PC-9 (cell line): ENCODE data around the gene WNK2. TPM values are rescaled to one million over a fixed set of nuclear protein-coding genes. Genes with fewer than 3 reads are reported as not detected.

Experiments
- total RNA-seq: library from RNA; stranded (reverse); gene quantifications from 2 replicates; pipeline ENCODE4 v1.2.3, GENCODE V29; 2021

Gene WNK2
- total RNA-seq, 1 experiment from 2014 or later: 44.6 TPM

Other genes starting within 250 kb of the WNK2 start
- 84.9 and 89.0 TPM in 2 replicates for gene FGD3, start 236.6 kb upstream of the WNK2 start, total RNA-seq
- 8.4 and 8.7 TPM in 2 replicates for gene SUSD3, start 125.4 kb upstream of the WNK2 start, total RNA-seq
- gene CARD19, start 87.9 kb upstream of the WNK2 start, total RNA-seq: 97.5 and 122 TPM in 2 replicates
- gene NINJ1, start 49.9 kb upstream of the WNK2 start, total RNA-seq: 115 TPM in 2 replicates